Esophagus muscularis mucosa (tissue), 4 donors: ENCODE results near the gene SULT1A3. TPM values are rescaled to one million over a fixed set of nuclear protein-coding genes. Genes with fewer than 3 reads are reported as not detected.

Experiments
- DNase-seq: peaks from one replicate; pipeline ENCODE4 v3.0.0-alpha.2; 2017; ENCODE audit errors: extremely low spot score
- H3K27ac ChIP-seq, 4 donors: fragments of 200-600 bp; sonication (generic); replicated peaks in 1 of 4; 1 replicate in 3 of 4; 2 replicates in 1 of 4; pipeline ENCODE4 v1.5.1; 2016 to 2019; ENCODE audit warnings: mild to moderate bottlenecking in 1 of 4
- H3K27me3 ChIP-seq, 4 donors: fragments of 200-600 bp; sonication (generic); one replicate each; pipeline versions ENCODE4 v1.5.1 to v1.6.0; 2016 to 2019
- H3K36me3 ChIP-seq, 4 donors: fragments of 200-600 bp; sonication (generic); one replicate each; pipeline ENCODE4 v1.5.1; 2016 to 2019
- H3K4me1 ChIP-seq, 4 donors: fragments of 200-600 bp; sonication (generic); one replicate each; pipeline ENCODE4 v1.5.1; 2016 to 2019
- H3K4me3 ChIP-seq, 4 donors: fragments of 200-600 bp; sonication (generic); 1 replicate in 2 of 4; 2 replicates in 2 of 4; pipeline ENCODE4 v1.5.1; 2016 to 2019; ENCODE audit warnings: mild to moderate bottlenecking in 4 of 4, moderate library complexity in 1 of 4
- H3K9me3 ChIP-seq, 4 donors: fragments of 200-600 bp; sonication (generic); 1 replicate in 3 of 4; 2 replicates in 1 of 4; pipeline ENCODE4 v1.5.1; 2016 to 2019
- CTCF ChIP-seq, 3 experiments: fragments of 200-600 bp in 2 of 3; fragments of 450-650 bp in 1 of 3; sonication (generic) in 2 of 3; IDR thresholded peaks; one replicate each; pipeline ENCODE4 v1.5.1; 2017 to 2019; ENCODE audit warnings: antibody characterized with exemption in 3 of 3, mild to moderate bottlenecking in 2 of 3, moderate library complexity in 1 of 3
- EP300 ChIP-seq: sonication (generic); formaldehyde crosslinking; IDR thresholded peaks from one replicate; pipeline ENCODE4 v1.6.1; 2017; ENCODE audit warnings: antibody characterized with exemption
- POLR2A ChIP-seq: fragments of 450-650 bp; IDR thresholded peaks from one replicate; pipeline ENCODE4 v1.6.1; 2017; ENCODE audit warnings: antibody characterized with exemption, moderate library complexity, mild to moderate bottlenecking, low read depth
- POLR2AphosphoS5 ChIP-seq, 2 donors: sonication (generic); formaldehyde crosslinking; IDR thresholded peaks; one replicate each; pipeline ENCODE4 v1.6.1; 2017; ENCODE audit warnings: antibody characterized with exemption in 2 of 2
- WGBS: methylation state at CpG from one replicate; pipeline ENCODE4 v1.1.5; 2018; 5-methylcytosine and 5-hydroxymethylcytosine counted together
- intact Hi-C: fragments of 100-400 bp; cut with DNase I; formaldehyde crosslinking; loops from one replicate; pipeline ENCODE4 v1.15.1; 2023
- total RNA-seq, 4 donors: library from RNA; depleted of rRNA; stranded (reverse); fragments of >200 nt; gene quantifications; one replicate each; pipeline versions ENCODE4 v1.1.0 to v1.2.1, GENCODE V29; 2016

SULT1A3 gene
- total RNA-seq, 4 donors from 2014 or later, result 2.5 to 23.7 (median 15.0) TPM

DNA sequence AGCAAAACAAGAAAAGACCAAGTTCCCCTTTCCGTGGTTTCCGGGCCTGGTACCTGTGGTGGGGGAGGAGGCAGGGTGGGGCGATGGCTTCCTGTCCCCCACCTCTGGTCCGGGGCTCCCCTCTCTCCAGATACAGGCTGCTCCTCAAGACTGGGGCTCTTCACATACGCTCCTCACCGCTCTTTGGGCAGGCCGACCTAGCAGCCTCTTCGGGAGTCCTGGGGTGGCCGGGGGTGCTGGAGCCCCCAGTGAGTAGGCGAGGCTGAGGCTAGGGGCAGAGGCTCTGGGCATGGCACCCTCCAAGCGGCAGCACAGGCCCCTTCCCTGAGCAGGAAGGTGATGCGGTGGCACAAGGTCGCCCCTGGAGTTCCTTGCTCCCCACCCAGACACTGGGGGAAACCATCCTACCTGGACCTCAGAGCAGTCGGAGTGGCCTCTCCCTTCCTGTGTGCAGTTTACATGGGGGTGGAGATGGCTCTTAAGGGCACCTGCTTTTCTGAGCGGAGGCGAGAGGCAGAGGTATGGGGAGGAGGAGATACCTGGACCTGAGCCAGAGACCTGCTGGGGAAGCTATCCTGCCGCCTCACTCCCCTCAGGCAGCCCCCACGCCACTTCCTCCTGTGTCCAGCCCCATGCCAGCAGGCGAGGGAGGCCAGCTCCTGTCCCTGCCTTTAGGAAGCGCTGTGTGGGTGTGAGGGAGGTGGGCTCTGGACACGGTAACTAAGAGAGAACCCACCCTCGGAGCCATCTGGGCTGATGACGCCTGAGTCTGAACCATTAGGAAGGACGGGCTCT is 14.8 kb upstream of the SULT1A3 start:
- H3K36me3 ChIP-seq, result peaks cover 0 to 8% (median 4%) of the 10 kb centered on the region in 4 donors
- no peaks in the 10 kb centered on the region for H3K27me3 ChIP-seq
- H3K4me1 ChIP-seq, result peaks cover 11 to 35% (median 26%) of the 10 kb centered on the region in 4 donors
- DNase-seq, result no peak
- H3K9me3 ChIP-seq, result no peaks in the 10 kb centered on the region
- H3K27ac ChIP-seq, result peak overlapping the region in 3 of 4 donors; percentile 52 to 81 (median 77)
- peak overlapping the region; percentile 61 to 74 (median 63) for H3K4me3 ChIP-seq
- TF ChIP-seq EP300 (no peak), POLR2AphosphoS5 (IDR thresholded peaks at IDR 0.05) (no peak), POLR2A (no peak), CTCF (IDR thresholded peaks at IDR 0.05) (no peak)
- intact Hi-C loops, result no loop called here
- 31% methylated on average over 13 of the region's 24 CpGs for WGBS

GRCh38 chr16:30184891-30185682 is 14.0 kb upstream of the SULT1A3 start:
- intact Hi-C loops, result no loop called here
- Histone ChIP-seq H3K36me3 (peaks cover 0 to 8% (median 4%) of the 10 kb centered on the region in 4 donors), H3K27ac (peak overlapping the region in 3 of 4 donors; percentile 43 to 52 (median 51)), H3K9me3 (no peaks in the 10 kb centered on the region), H3K4me3 (peak overlapping the region; percentile 61 to 74 (median 63)), H3K27me3 (no peaks in the 10 kb centered on the region), H3K4me1 (peaks cover 11 to 35% (median 26%) of the 10 kb centered on the region in 4 donors)
- 88% methylated on average over 6 of the region's 13 CpGs for WGBS
- DNase-seq, result no peak
- no peak for TF ChIP-seq POLR2A
- no peak for TF ChIP-seq POLR2AphosphoS5 (IDR thresholded peaks at IDR 0.05)
- no peak for TF ChIP-seq CTCF (IDR thresholded peaks at IDR 0.05)
- no peak for TF ChIP-seq EP300

GRCh38 chr16:30185683-30186421 is 13.2 kb upstream of the SULT1A3 start:
- H3K27ac ChIP-seq, result peak overlapping the region in 3 of 4 donors; percentile 43 to 52 (median 51)
- intact Hi-C loops, result no loop called here
- DNase-seq, result peak; percentile 94
- H3K9me3 ChIP-seq, result no peaks in the 10 kb centered on the region
- H3K4me3 ChIP-seq, result peak overlapping the region; percentile 61 to 74 (median 63)
- peaks cover 0 to 8% (median 4%) of the 10 kb centered on the region in 4 donors for H3K36me3 ChIP-seq
- no peaks in the 10 kb centered on the region for H3K27me3 ChIP-seq
- peaks cover 11 to 35% (median 26%) of the 10 kb centered on the region in 4 donors for H3K4me1 ChIP-seq
- WGBS, result 71% methylated on average over 14 of the region's 15 CpGs
- TF ChIP-seq POLR2A (no peak), POLR2AphosphoS5 (IDR thresholded peaks at IDR 0.05) (peak in 1 of 2 donors; percentile 7)

DNA sequence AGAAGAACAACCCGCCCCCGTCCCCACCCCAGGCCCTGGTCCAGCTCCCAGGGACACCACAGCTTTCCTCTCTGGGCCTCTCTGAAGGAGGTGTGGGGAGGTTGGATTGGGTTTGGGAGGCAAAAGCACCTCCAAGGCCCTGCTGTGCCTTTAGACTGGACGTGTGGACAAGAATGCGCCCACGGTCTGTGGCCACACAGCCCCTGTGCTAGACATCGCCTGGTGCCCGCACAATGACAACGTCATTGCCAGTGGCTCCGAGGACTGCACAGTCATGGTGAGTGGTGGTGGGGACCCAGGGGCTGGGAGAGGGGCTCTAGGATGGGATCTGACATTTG is 12.6 kb upstream of the SULT1A3 start:
- intact Hi-C loops, result no loop called here
- H3K4me3 ChIP-seq, result peak overlapping the region in 1 of 4 donors; percentile 7
- peaks cover 0 to 8% (median 4%) of the 10 kb centered on the region in 4 donors for H3K36me3 ChIP-seq
- DNase-seq, result no peak
- peak overlapping the region in 2 of 4 donors; percentile 29 to 42 for H3K27ac ChIP-seq
- H3K9me3 ChIP-seq, result no peaks in the 10 kb centered on the region
- 84% methylated on average over 9 of the region's 9 CpGs for WGBS
- TF ChIP-seq POLR2A (no peak), EP300 (no peak), CTCF (IDR thresholded peaks at IDR 0.05) (no peak), POLR2AphosphoS5 (IDR thresholded peaks at IDR 0.05) (no peak)
- no peaks in the 10 kb centered on the region for H3K27me3 ChIP-seq
- peaks cover 11 to 35% (median 26%) of the 10 kb centered on the region in 4 donors for H3K4me1 ChIP-seq
